ENCODE results near the gene PPP1R12B.
"Not testable (repeated sequence)": the region's sequence is repeated elsewhere in the genome, so short reads cannot be mapped to it uniquely, and the experiment has no call there.

Gene PPP1R12B

GRCh38 chr1:202576816-202577215, 228.3 kb downstream of the PPP1R12B start:
- no peak for DNase-seq (ENCODE audit: low spot score)
- TF ChIP-seq CTCF (IDR thresholded peaks at IDR 0.05; ENCODE audit: extremely low read depth, insufficient read depth, missing control alignments) = no peak
- in situ Hi-C loops (cut with MboI; ENCODE audit: low pct_unique_long_range_greater_than_20kb, low sequenced_read_pairs, unreplicated experiment) = loop anchor here (10.0 kb wide), 1 partner anchor 112 kb away; no protein-coding TSS in a partner anchor

- in situ Hi-C loops (cut with MboI; ENCODE audit: low pct_unique_long_range_greater_than_20kb, low sequenced_read_pairs, unreplicated experiment) = loop anchor here (10.0 kb wide), 1 partner anchor 113 kb away; no protein-coding TSS in a partner anchor
- no peak for DNase-seq (ENCODE audit: low spot score)
- no peak for TF ChIP-seq CTCF (IDR thresholded peaks at IDR 0.05; ENCODE audit: extremely low read depth, insufficient read depth, missing control alignments)
Measured at GRCh38 chr1:202577381-202577780, 228.9 kb downstream of the PPP1R12B start.

- in situ Hi-C loops (cut with MboI; ENCODE audit: low pct_unique_long_range_greater_than_20kb, low sequenced_read_pairs, unreplicated experiment) = loop anchor here (10.0 kb wide), 1 partner anchor 113 kb away; no protein-coding TSS in a partner anchor
- no peak for DNase-seq (ENCODE audit: low spot score)
- no peak for TF ChIP-seq CTCF (IDR thresholded peaks at IDR 0.05; ENCODE audit: extremely low read depth, insufficient read depth, missing control alignments)
Measured at GRCh38 chr1:202578001-202578504, 229.6 kb downstream of the PPP1R12B start.

- in situ Hi-C loops (cut with MboI; ENCODE audit: low pct_unique_long_range_greater_than_20kb, low sequenced_read_pairs, unreplicated experiment) = loop anchor here (10.0 kb wide), 1 partner anchor 114 kb away; no protein-coding TSS in a partner anchor
- DNase-seq (ENCODE audit: low spot score) = no peak
- TF ChIP-seq CTCF (IDR thresholded peaks at IDR 0.05; ENCODE audit: extremely low read depth, insufficient read depth, missing control alignments) = no peak
Measured at GRCh38 chr1:202578565-202578964, 230.1 kb downstream of the PPP1R12B start.

- no peak for DNase-seq (ENCODE audit: low spot score)
- TF ChIP-seq CTCF (IDR thresholded peaks at IDR 0.05; ENCODE audit: extremely low read depth, insufficient read depth, missing control alignments) = no peak
- in situ Hi-C loops (cut with MboI; ENCODE audit: low pct_unique_long_range_greater_than_20kb, low sequenced_read_pairs, unreplicated experiment) = loop anchor here (10.0 kb wide), 1 partner anchor 115 kb away; no protein-coding TSS in a partner anchor
Measured at GRCh38 chr1:202579806-202580205, 231.3 kb downstream of the PPP1R12B start.

- in situ Hi-C loops (cut with MboI; ENCODE audit: low pct_unique_long_range_greater_than_20kb, low sequenced_read_pairs, unreplicated experiment) = no loop called here
- TF ChIP-seq CTCF (IDR thresholded peaks at IDR 0.05; ENCODE audit: extremely low read depth, insufficient read depth, missing control alignments) = no peak
- no peak for DNase-seq (ENCODE audit: low spot score)
Measured at GRCh38 chr1:202580619-202581018, 232.1 kb downstream of the PPP1R12B start.

GRCh38 chr1:202582350-202582749, 233.9 kb downstream of the PPP1R12B start:
- in situ Hi-C loops (cut with MboI; ENCODE audit: low pct_unique_long_range_greater_than_20kb, low sequenced_read_pairs, unreplicated experiment); DNase-seq (ENCODE audit: low spot score): not testable (repeated sequence)

Measured in GM13977 (cell line).